Nephron progenitor cell (in vitro differentiated cells): ENCODE results near the gene PCF11.

Experiments used
- DNase-seq: peaks from one replicate; pipeline ENCODE4 v3.0.0; 2021
- H3K27ac Mint-ChIP-seq: 2 replicates; pipeline ENCODE4 v1.8.0; 2021; ENCODE audit warnings: mild to moderate bottlenecking, moderate library complexity, mixed read lengths
- H3K27me3 Mint-ChIP-seq: 2 replicates; pipeline ENCODE4 v1.8.0; 2021; ENCODE audit warnings: mild to moderate bottlenecking, low read depth, mixed read lengths; ENCODE audit not compliant: poor library complexity
- H3K36me3 Mint-ChIP-seq: 2 replicates; pipeline ENCODE4 v1.8.0; 2021; ENCODE audit warnings: low read depth, mixed read lengths
- H3K4me1 Mint-ChIP-seq: 2 replicates; pipeline ENCODE4 v1.8.0; 2021; ENCODE audit warnings: mixed read lengths
- H3K4me3 Mint-ChIP-seq: 2 replicates; pipeline ENCODE4 v1.8.0; 2021; ENCODE audit warnings: mild to moderate bottlenecking, moderate library complexity, mixed read lengths
- H3K9me3 Mint-ChIP-seq: 2 replicates; pipeline ENCODE4 v1.8.0; 2021; ENCODE audit warnings: mild to moderate bottlenecking, moderate library complexity, mixed read lengths
- CTCF ChIP-seq: fragments of 200-600 bp; sonication (generic); IDR thresholded peaks from 2 replicates; pipeline ENCODE4 v1.5.0; 2021; ENCODE audit warnings: antibody characterized with exemption

Gene PCF11

GRCh38 chr11:83191986-83192385 is 35.1 kb downstream of the PCF11 start:
- DNase-seq, result no peak

GRCh38 chr11:83192606-83193245 is 35.8 kb downstream of the PCF11 start:
- TF ChIP-seq CTCF, result no peak
- Mint-ChIP-seq H3K27ac (peak overlapping the region; percentile 99), H3K27me3 (peaks cover 5% of the 10 kb centered on the region), H3K4me1 (peaks cover 47% of the 10 kb centered on the region), H3K4me3 (peak overlapping the region; percentile 97), H3K36me3 (peaks cover 33% of the 10 kb centered on the region), H3K9me3 (no peaks in the 10 kb centered on the region)
- no peak for DNase-seq

More at GRCh38 chr11:83191986-83192385, 35.1 kb downstream of the PCF11 start:
- Mint-ChIP-seq H3K4me3 (peak overlapping the region; percentile 97), H3K9me3 (no peaks in the 10 kb centered on the region), H3K27ac (peak overlapping the region; percentile 99), H3K36me3 (peaks cover 38% of the 10 kb centered on the region), H3K27me3 (peaks cover 5% of the 10 kb centered on the region), H3K4me1 (peaks cover 44% of the 10 kb centered on the region)
- TF ChIP-seq CTCF, result no peak

GRCh38 chr11:83193315-83194280 is 36.7 kb downstream of the PCF11 start, which contains the start of gene ANKRD42:
Gene ANKRD42, plus strand, starts transcription at chr11:83193712. Its CDS starts 959 bp downstream, at chr11:83194671.
- DNase-seq, result peak; percentile 89
- peak within 1 kb of the TSS; percentile 99 for H3K27ac Mint-ChIP-seq
- no peak for TF ChIP-seq CTCF
- H3K4me1 Mint-ChIP-seq, result peaks cover 47% of the 10 kb centered on the region
- H3K4me3 Mint-ChIP-seq, result peak within 1 kb of the TSS; percentile 97
- peaks cover 31% of the 10 kb centered on the region for H3K36me3 Mint-ChIP-seq
- H3K27me3 Mint-ChIP-seq, result peaks cover 5% of the 10 kb centered on the region
- no peaks in the 10 kb centered on the region for H3K9me3 Mint-ChIP-seq

- Mint-ChIP-seq H3K36me3 (peaks cover 24% of the 10 kb centered on the region), H3K4me1 (peaks cover 47% of the 10 kb centered on the region), H3K27ac (peak overlapping the region; percentile 99), H3K27me3 (peaks cover 5% of the 10 kb centered on the region), H3K9me3 (no peaks in the 10 kb centered on the region), H3K4me3 (peak overlapping the region; percentile 97)
- TF ChIP-seq CTCF, result no peak
- peak; percentile 64 for DNase-seq
These were observed 37.6 kb downstream of the PCF11 start for GRCh38 chr11:83194281-83195142.

- peak overlapping the region; percentile 99 for H3K27ac Mint-ChIP-seq
These were observed 38.2 kb downstream of the PCF11 start for GRCh38 chr11:83195143-83195466.

More at GRCh38 chr11:83195143-83195466, 38.2 kb downstream of the PCF11 start:
- no peak for DNase-seq
- Mint-ChIP-seq H3K9me3 (no peaks in the 10 kb centered on the region), H3K27me3 (peaks cover 5% of the 10 kb centered on the region), H3K4me3 (peak overlapping the region; percentile 97), H3K4me1 (peaks cover 47% of the 10 kb centered on the region), H3K36me3 (peaks cover 20% of the 10 kb centered on the region)
- TF ChIP-seq CTCF, result no peak
